Uterus (tissue), 4 donors: ENCODE results near the gene TRH. TPM values are rescaled to one million over a fixed set of nuclear protein-coding genes. Genes with fewer than 3 reads are reported as not detected.

ENCODE experiments used
- DNase-seq, 2 donors: peaks; one replicate each; pipeline ENCODE4 v3.0.0-alpha.2; 2019 to 2020
- H3K27ac ChIP-seq, 2 donors: fragments of 200-600 bp; sonication (generic); 1 replicate in 1 of 2; 2 replicates in 1 of 2; pipeline ENCODE4 v1.5.1; 2016 to 2018
- H3K27me3 ChIP-seq, 2 donors: fragments of 200-600 bp; sonication (generic); one replicate each; pipeline ENCODE4 v1.5.1; 2018 to 2019; ENCODE audit warnings: control low read depth in 1 of 2
- H3K36me3 ChIP-seq, 2 donors: fragments of 200-600 bp; sonication (generic); one replicate each; pipeline ENCODE4 v1.5.1; 2019; ENCODE audit warnings: control low read depth in 1 of 2
- H3K4me1 ChIP-seq, 2 donors: fragments of 200-600 bp; sonication (generic); one replicate each; pipeline ENCODE4 v1.5.1; 2018 to 2019; ENCODE audit warnings: control low read depth in 1 of 2
- H3K4me3 ChIP-seq, 2 donors: fragments of 200-600 bp; sonication (generic); 1 replicate in 1 of 2; 2 replicates in 1 of 2; pipeline ENCODE4 v1.5.1; 2018 to 2019; ENCODE audit warnings: mild to moderate bottlenecking in 1 of 2
- H3K9me3 ChIP-seq, 2 donors: fragments of 200-600 bp; sonication (generic); one replicate each; pipeline ENCODE4 v1.5.1; 2019; ENCODE audit warnings: control low read depth in 1 of 2
- CTCF ChIP-seq, 4 experiments: fragments of 200-600 bp in 2 of 4; fragments of 450-650 bp in 2 of 4; sonication (generic) in 2 of 4; IDR thresholded peaks; one replicate each; pipeline ENCODE4 v1.5.1; 2016 to 2019; ENCODE audit warnings: antibody characterized with exemption in 4 of 4, mild to moderate bottlenecking in 2 of 4, moderate library complexity in 1 of 4
- POLR2A ChIP-seq, 2 donors: fragments of 450-650 bp; IDR thresholded peaks; one replicate each; pipeline ENCODE4 v1.6.1; 2016; ENCODE audit warnings: antibody characterized with exemption in 2 of 2, mild to moderate bottlenecking in 1 of 2, moderate library complexity in 1 of 2
- intact Hi-C: fragments of 100-400 bp; cut with DNase I; formaldehyde crosslinking; loops from one replicate; pipeline ENCODE4 v1.15.1; 2023; ENCODE audit warnings: low total_unique reads
- total RNA-seq, 4 donors: library from RNA; depleted of rRNA in 3 of 4; stranded (reverse); fragments of >200 nt in 3 of 4; gene quantifications; one replicate each; pipeline versions ENCODE4 v1.1.0 to v1.2.4, GENCODE V29; 2014 to 2023
- donor health status: DM: yes; HTN: yes; CAD: no.

Gene TRH
- total RNA-seq, 4 donors from 2014 or later, result 0.37 TPM; not detected in 3

- TF ChIP-seq POLR2A (IDR thresholded peaks at IDR 0.05) (no peak), CTCF (IDR thresholded peaks at IDR 0.05) (no peak)
- no peaks in the 10 kb centered on the region for H3K4me1 ChIP-seq
- H3K36me3 ChIP-seq, result no peaks in the 10 kb centered on the region
- DNase-seq, result peak; percentile 34 to 59
- peak overlapping the region; percentile 61 to 79 for H3K27ac ChIP-seq
- H3K4me3 ChIP-seq, result peak overlapping the region; percentile 21 to 29
- no peaks in the 10 kb centered on the region for H3K27me3 ChIP-seq
- H3K9me3 ChIP-seq, result no peaks in the 10 kb centered on the region
- intact Hi-C loops, result loop anchor here (10.0 kb wide), 1 partner anchor 282 kb away; no protein-coding TSS in a partner anchor
These were observed 37.8 kb upstream of the TRH start for GRCh38 chr3:129936757-129937156.

GRCh38 chr3:129937717-129938116 lies 36.8 kb upstream of the TRH start:
- intact Hi-C loops, result loop anchor here (10.0 kb wide), 1 partner anchor 283 kb away; no protein-coding TSS in a partner anchor
- TF ChIP-seq POLR2A (IDR thresholded peaks at IDR 0.05), result no peak
- no peak for TF ChIP-seq CTCF (IDR thresholded peaks at IDR 0.05)
- no peaks in the 10 kb centered on the region for H3K27me3 ChIP-seq
- no peaks in the 10 kb centered on the region for H3K9me3 ChIP-seq
- no peaks in the 10 kb centered on the region for H3K36me3 ChIP-seq
- no peaks in the 10 kb centered on the region for H3K4me1 ChIP-seq
- H3K4me3 ChIP-seq, result no peak overlapping the region
- DNase-seq, result no peak
- no peak overlapping the region for H3K27ac ChIP-seq

- TF ChIP-seq POLR2A (IDR thresholded peaks at IDR 0.05), result no peak
- TF ChIP-seq CTCF (IDR thresholded peaks at IDR 0.05), result no peak
- no peaks in the 10 kb centered on the region for H3K27me3 ChIP-seq
- no peak overlapping the region for H3K4me3 ChIP-seq
- intact Hi-C loops, result loop anchor here (10.0 kb wide), 1 partner anchor 284 kb away; no protein-coding TSS in a partner anchor
- no peaks in the 10 kb centered on the region for H3K9me3 ChIP-seq
- no peak for DNase-seq
- no peak overlapping the region for H3K27ac ChIP-seq
- H3K4me1 ChIP-seq, result no peaks in the 10 kb centered on the region
- no peaks in the 10 kb centered on the region for H3K36me3 ChIP-seq
These were observed 36.2 kb upstream of the TRH start for GRCh38 chr3:129938140-129938930.

GRCh38 chr3:129940086-129940485 lies 34.4 kb upstream of the TRH start:
- H3K36me3 ChIP-seq, result no peaks in the 10 kb centered on the region
- no peak for DNase-seq
- H3K27me3 ChIP-seq, result no peaks in the 10 kb centered on the region
- intact Hi-C loops, result no loop called here
- H3K9me3 ChIP-seq, result no peaks in the 10 kb centered on the region
- no peak overlapping the region for H3K27ac ChIP-seq
- TF ChIP-seq POLR2A (IDR thresholded peaks at IDR 0.05) (no peak), CTCF (IDR thresholded peaks at IDR 0.05) (no peak)
- H3K4me3 ChIP-seq, result no peak overlapping the region
- H3K4me1 ChIP-seq, result no peaks in the 10 kb centered on the region

GRCh38 chr3:129942296-129942695 lies 32.2 kb upstream of the TRH start:
- no peak overlapping the region for H3K27ac ChIP-seq
- H3K9me3 ChIP-seq, result no peaks in the 10 kb centered on the region
- H3K36me3 ChIP-seq, result no peaks in the 10 kb centered on the region
- intact Hi-C loops, result no loop called here
- TF ChIP-seq CTCF (IDR thresholded peaks at IDR 0.05) (peak; percentile 46 to 78 (median 63)), POLR2A (IDR thresholded peaks at IDR 0.05) (no peak)
- H3K4me1 ChIP-seq, result no peaks in the 10 kb centered on the region
- H3K4me3 ChIP-seq, result no peak overlapping the region
- H3K27me3 ChIP-seq, result no peaks in the 10 kb centered on the region
- DNase-seq, result peak; percentile 34 to 50
